DMS53 (cell line): ENCODE results near the gene XXYLT1.

ENCODE experiments used
- DNase-seq: peaks from one replicate; lab custom pipeline; 2025; lab: John Stamatoyannopoulos, UW

The XXYLT1 gene

GRCh38 chr3:195025884-195026200 is 245.1 kb downstream of the XXYLT1 start:
- DNase-seq = no peak

- no peak for DNase-seq
These were observed 245.7 kb downstream of the XXYLT1 start for GRCh38 chr3:195025056-195025883.

DNA sequence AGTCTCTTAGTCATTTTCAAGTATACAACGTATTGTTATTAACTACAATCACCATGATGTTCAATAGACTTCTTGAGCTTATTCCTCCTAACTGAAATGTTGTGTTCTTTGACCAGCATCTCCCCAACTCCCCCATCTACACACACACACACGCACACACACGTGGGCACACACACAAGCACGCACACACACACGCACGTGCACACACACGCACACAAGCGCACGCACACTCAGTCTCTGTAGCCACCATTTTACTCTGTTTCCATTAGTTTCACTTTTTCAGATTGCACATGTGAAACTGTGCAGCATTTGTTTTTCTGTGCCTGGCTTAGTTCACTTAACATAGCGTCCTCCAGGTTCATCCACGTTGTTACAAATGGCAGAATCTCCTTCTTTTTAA is 247.0 kb downstream of the XXYLT1 start:
- no peak for DNase-seq

GRCh38 chr3:195023576-195023975 is 247.4 kb downstream of the XXYLT1 start:
- DNase-seq = no peak

GRCh38 chr3:195021692-195022091 is 249.3 kb downstream of the XXYLT1 start:
- no peak for DNase-seq

DNA sequence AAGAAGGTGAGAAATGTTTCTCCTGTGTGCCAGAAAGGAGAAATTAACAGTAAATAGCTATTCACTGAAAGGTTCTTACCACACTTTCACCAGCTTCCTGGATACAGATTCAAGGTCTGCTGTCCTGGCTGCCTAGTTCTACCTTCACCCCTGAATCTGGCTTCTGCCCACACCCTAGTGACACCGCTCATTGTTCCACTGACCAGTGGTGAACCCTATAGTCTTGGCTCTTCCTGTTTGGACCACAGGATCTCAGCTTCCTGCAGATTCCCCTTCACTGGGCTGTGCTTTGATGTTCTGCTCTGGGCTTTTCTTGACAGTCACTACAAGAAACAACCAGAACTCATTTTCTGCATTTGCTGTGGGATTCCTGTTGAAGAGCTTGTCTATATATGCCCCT is 250.0 kb downstream of the XXYLT1 start:
- DNase-seq = no peak

DNA sequence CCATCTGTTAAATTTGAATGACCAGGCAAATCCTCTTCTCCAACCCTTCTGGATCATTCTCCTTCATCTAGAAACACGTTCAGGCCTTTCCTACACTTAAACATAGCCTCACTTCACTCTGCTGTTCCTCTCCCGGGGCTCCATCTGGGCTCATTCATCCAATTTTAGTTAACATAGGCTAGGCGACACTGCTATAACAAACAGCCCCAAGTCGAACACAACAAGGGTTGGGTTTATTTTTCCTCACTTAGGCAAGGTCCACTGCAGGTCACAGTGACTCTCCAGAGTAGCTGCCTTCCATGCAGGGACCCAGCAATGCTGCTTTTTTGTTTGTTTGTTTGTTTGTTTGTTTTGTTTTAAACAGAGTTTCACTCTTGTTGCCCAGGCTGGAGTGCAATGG is 250.8 kb downstream of the XXYLT1 start:
- DNase-seq = no peak

GRCh38 chr3:195019335-195019734 is 251.6 kb downstream of the XXYLT1 start:
- DNase-seq = no peak
